Panc1 (cell line): ENCODE measurements around the gene NEB. TPM values are rescaled to one million over a fixed set of nuclear protein-coding genes. Genes with fewer than 3 reads are reported as not detected.
"Not testable (repeated sequence)": the region's sequence is repeated elsewhere in the genome, so short reads cannot be mapped to it uniquely, and the experiment has no call there.

Experiments
- ATAC-seq: fragments of 200-7000 bp; cut with Tn5 transposase; 2 replicates; pipeline ENCODE4 v1.9.1; 2020; ENCODE audit warnings: mild to moderate bottlenecking, moderate library complexity
- BruUV-seq: library from RNA; stranded (reverse); fragments of 400-500 nt; replicated peaks from 2 replicates; lab custom pipeline; 2021; lab: Mats Ljungman, UMichigan
- CTCF ChIA-PET: fragments of 300-600 bp; sonication (Branson Sonifier 250); formaldehyde crosslinking; loops from one replicate; lab custom pipeline; 2022; ENCODE audit warnings: antibody characterized with exemption; lab: Charles Lee
- POLR2A ChIA-PET: fragments of 300-600 bp; sonication (Branson Sonifier 250); formaldehyde crosslinking; loops from one replicate; lab custom pipeline; 2022; ENCODE audit warnings: antibody characterized with exemption; lab: Charles Lee
- DNase-seq: peaks from one replicate; pipeline ENCODE4 v3.0.0-alpha.2; 2010; ENCODE audit warnings: low read depth, low spot score
- H3K27ac ChIP-seq: 2 replicates; pipeline ENCODE4 v1.5.1; 2011; ENCODE audit warnings: mild to moderate bottlenecking, low read length, inconsistent platforms
- H3K27me3 ChIP-seq: fragments of 200-500 bp; sonication (Bioruptor generic); 2 replicates; pipeline ENCODE4 v1.6.0; 2014; ENCODE audit warnings: low read length, inconsistent platforms; ENCODE audit not compliant: control insufficient read depth, insufficient read depth
- H3K36me3 ChIP-seq: fragments of 200-500 bp; sonication (Bioruptor generic); 2 replicates; pipeline ENCODE4 v1.5.1; 2014; ENCODE audit warnings: inconsistent platforms, mild to moderate bottlenecking, low read length, moderate library complexity; ENCODE audit not compliant: control insufficient read depth, insufficient read depth
- H3K4me1 ChIP-seq: 2 replicates; pipeline ENCODE4 v1.5.1; 2011; ENCODE audit warnings: inconsistent platforms, mild to moderate bottlenecking, low read length, moderate library complexity; ENCODE audit not compliant: control insufficient read depth, insufficient read depth
- H3K4me3 ChIP-seq, 2 experiments: 2 replicates each; pipeline ENCODE4 v1.5.1; 2011 to 2012; ENCODE audit warnings: low read depth in 2 of 2, low read length in 2 of 2, mild to moderate bottlenecking in 2 of 2, inconsistent platforms in 1 of 2, moderate library complexity in 1 of 2
- H3K9me3 ChIP-seq: fragments of 200-500 bp; sonication (Bioruptor generic); 2 replicates; pipeline ENCODE4 v1.5.1; 2014; ENCODE audit warnings: low read depth, mild to moderate bottlenecking, inconsistent platforms, low read length, moderate library complexity; ENCODE audit not compliant: control insufficient read depth, insufficient read depth
- CTCF ChIP-seq: fragments of 450-650 bp; IDR thresholded peaks from 2 replicates; pipeline ENCODE4 v1.5.1; 2017; ENCODE audit warnings: mild to moderate bottlenecking
- POLR2AphosphoS5 ChIP-seq: IDR thresholded peaks from 2 replicates; pipeline ENCODE4 v1.6.1; 2012; ENCODE audit warnings: mild to moderate bottlenecking, low read depth, low read length, moderate library complexity
- REST ChIP-seq, 2 experiments: IDR thresholded peaks; 2 replicates each; pipeline ENCODE4 v1.6.1; 2011 to 2012; ENCODE audit warnings: low read depth in 2 of 2, control low read depth in 1 of 2, low read length in 1 of 2, mild to moderate bottlenecking in 1 of 2, moderate library complexity in 1 of 2; ENCODE audit not compliant: insufficient read depth in 1 of 2
- SIN3A ChIP-seq: IDR thresholded peaks from 2 replicates; pipeline ENCODE4 v1.6.1; 2012; ENCODE audit warnings: low read depth, mild to moderate bottlenecking, low read length, moderate library complexity, borderline replicate concordance; ENCODE audit not compliant: insufficient read depth
- TCF7L2 ChIP-seq: IDR thresholded peaks from 2 replicates; pipeline ENCODE4 v1.6.1; 2011; ENCODE audit warnings: mild to moderate bottlenecking, low read depth, low read length, inconsistent platforms
- in situ Hi-C: cut with HindIII; loops from 2 replicates; pipeline ENCODE4 v1.10.0; 2016; ENCODE audit warnings: low sequenced_read_pairs, low pct_unique_long_range_greater_than_20kb
- intact Hi-C: fragments of 100-400 bp; cut with micrococcal nuclease; formaldehyde crosslinking; loops from one replicate; pipeline ENCODE4 v1.10.0; 2022; ENCODE audit not compliant: unreplicated experiment
- total RNA-seq: library from RNA; stranded (reverse); gene quantifications from one replicate; pipeline ENCODE4 v1.2.1, GENCODE V29; 2021; ENCODE audit not compliant: unreplicated experiment

Gene NEB
- total RNA-seq, 1 experiment from 2014 or later: 0.10 TPM

GRCh38 chr2:151560289-151560688 lies 174.0 kb downstream of the NEB start:
- intact Hi-C loops (no loop called here), in situ Hi-C loops (no loop called here)
- Histone ChIP-seq H3K27ac (no peak overlapping the region), H3K36me3 (no peaks in the 10 kb centered on the region), H3K27me3 (0 out of 2 replicates have a peak, but pooled peaks cover under 1% of the 10 kb centered on the region), H3K4me1 (no peaks in the 10 kb centered on the region), H3K9me3 (no peaks in the 10 kb centered on the region), H3K4me3 (no peak overlapping the region)
- no TSS peak for BruUV-seq
- ATAC-seq: no peak
- no peak for TF ChIP-seq SIN3A
- no peak for TF ChIP-seq POLR2AphosphoS5
- TF ChIP-seq REST (IDR thresholded peaks at IDR 0.05; ENCODE audit: insufficient read depth in 1 of 2, low read depth in 2 of 2, low read length in 1 of 2): no peak
- TF ChIP-seq TCF7L2: no peak
- TF ChIP-seq CTCF: no peak
- CTCF ChIA-PET: no interaction called here
- POLR2A ChIA-PET: no interaction called here
- no peak for DNase-seq

- DNase-seq, CTCF ChIA-PET, in situ Hi-C loops, ATAC-seq, H3K27ac ChIP-seq, intact Hi-C loops, POLR2A ChIA-PET, H3K4me1 ChIP-seq, H3K9me3 ChIP-seq, H3K4me3 ChIP-seq, BruUV-seq, H3K36me3 ChIP-seq, H3K27me3 ChIP-seq: not testable (repeated sequence)
Observed at GRCh38 chr2:151559431-151559830, 174.8 kb downstream of the NEB start.

GRCh38 chr2:151557883-151558282 lies 176.4 kb downstream of the NEB start:
- H3K27ac ChIP-seq, H3K27me3 ChIP-seq, H3K4me3 ChIP-seq, H3K9me3 ChIP-seq, ATAC-seq, H3K4me1 ChIP-seq, intact Hi-C loops, BruUV-seq, POLR2A ChIA-PET, DNase-seq, H3K36me3 ChIP-seq, CTCF ChIA-PET, in situ Hi-C loops: not testable (repeated sequence)
